Posterior vena cava (tissue), 2 donors: ENCODE results near the gene UBR2. TPM values are rescaled to one million over a fixed set of nuclear protein-coding genes. Genes with fewer than 3 reads are reported as not detected.
"Not testable (repeated sequence)": the region's sequence is repeated elsewhere in the genome, so short reads cannot be mapped to it uniquely, and the experiment has no call there.

Source experiments
- DNase-seq: peaks from one replicate; pipeline ENCODE4 v3.0.0-alpha.2; 2020; ENCODE audit warnings: low spot score
- intact Hi-C, 2 donors: fragments of 100-400 bp; cut with DNase I; formaldehyde crosslinking; loops; one replicate each; pipeline versions ENCODE4 v1.14.1 to v1.14.2; 2022 to 2023
- total RNA-seq, 2 donors: library from RNA; stranded (reverse); fragmentation: NEBNext Ultra II Directional; extraction: Animal tissue kit (Norgen Biotek cat#: 25700); gene quantifications; one replicate each; pipeline ENCODE4 v1.2.1, GENCODE V29; 2021
- donor health status: DM: yes; HTN: yes; CAD: no.
- donor health status: DM: yes; HTN: yes; CAD: no.

UBR2 gene
- total RNA-seq, 2 donors from 2014 or later, result 29.3 to 29.4 TPM

GRCh38 chr6:42604150-42604549, 40.3 kb downstream of the UBR2 start:
- no peak for DNase-seq
- intact Hi-C loops, result no loop called here

GRCh38 chr6:42604699-42605098, 40.9 kb downstream of the UBR2 start:
- DNase-seq, intact Hi-C loops: not testable (repeated sequence)

- intact Hi-C loops, result no loop called here
- no peak for DNase-seq
Observed at GRCh38 chr6:42610416-42610815, 46.6 kb downstream of the UBR2 start.

- intact Hi-C loops, result no loop called here
- DNase-seq, result no peak
Observed at GRCh38 chr6:42615518-42615917, 51.7 kb downstream of the UBR2 start.

- intact Hi-C loops, result no loop called here
- DNase-seq, result no peak
Observed at GRCh38 chr6:42616716-42617115, 52.9 kb downstream of the UBR2 start.

- intact Hi-C loops, result no loop called here
- no peak for DNase-seq
Observed at GRCh38 chr6:42618105-42618504, 54.3 kb downstream of the UBR2 start.

- intact Hi-C loops, result no loop called here
Observed at GRCh38 chr6:42618686-42619085, 54.9 kb downstream of the UBR2 start.

GRCh38 chr6:42619963-42620362, 56.1 kb downstream of the UBR2 start:
- DNase-seq, result no peak
- intact Hi-C loops, result no loop called here

More at GRCh38 chr6:42618686-42619085, 54.9 kb downstream of the UBR2 start:
- no peak for DNase-seq

GRCh38 chr6:42624601-42625000, 60.8 kb downstream of the UBR2 start:
- intact Hi-C loops, result no loop called here
- DNase-seq, result no peak

- intact Hi-C loops, result no loop called here
- DNase-seq, result no peak
Observed at GRCh38 chr6:42627044-42627443, 63.2 kb downstream of the UBR2 start.

- intact Hi-C loops, result no loop called here
- DNase-seq, result no peak
Observed at GRCh38 chr6:42627674-42628073, 63.8 kb downstream of the UBR2 start.

- intact Hi-C loops, result no loop called here
Observed at GRCh38 chr6:42628604-42629003, 64.8 kb downstream of the UBR2 start.

GRCh38 chr6:42629845-42630244, 66.0 kb downstream of the UBR2 start:
- DNase-seq, result no peak
- intact Hi-C loops, result no loop called here

More at GRCh38 chr6:42628604-42629003, 64.8 kb downstream of the UBR2 start:
- DNase-seq, result no peak

GRCh38 chr6:42637681-42638080, 73.9 kb downstream of the UBR2 start:
- no peak for DNase-seq
- intact Hi-C loops, result no loop called here

GRCh38 chr6:42642794-42643193, 79.0 kb downstream of the UBR2 start:
- intact Hi-C loops, result loop anchor here in 1 of 2 donors (5.0 kb wide), 1 partner anchor 1235 kb away; no protein-coding TSS in a partner anchor
- DNase-seq, result no peak

GRCh38 chr6:42644211-42644610, 80.4 kb downstream of the UBR2 start:
- DNase-seq, result no peak

GRCh38 chr6:42652024-42652746, 88.4 kb downstream of the UBR2 start:
- intact Hi-C loops, result loop anchor here in 1 of 2 donors (5.0 kb wide), 1 partner anchor 1105 kb away; no protein-coding TSS in a partner anchor
- DNase-seq, result no peak

More at GRCh38 chr6:42644211-42644610, 80.4 kb downstream of the UBR2 start:
- intact Hi-C loops, result loop anchor here in 1 of 2 donors (5.0 kb wide), 1 partner anchor 1233 kb away; no protein-coding TSS in a partner anchor

GRCh38 chr6:42653851-42654250, 90.0 kb downstream of the UBR2 start:
- DNase-seq, result no peak
- intact Hi-C loops, result loop anchor here in 1 of 2 donors (5.0 kb wide), 1 partner anchor 1103 kb away; no protein-coding TSS in a partner anchor

GRCh38 chr6:42659806-42660205, 96.0 kb downstream of the UBR2 start:
- no peak for DNase-seq
- intact Hi-C loops, result loop anchor here (2.0 to 10.0 kb wide), 4 partner anchors 65 to 217 kb away; partner anchors contain the start of genes PRPH2 (in 1 of the 2) and RPL7L1 (in 1 of the 2)

- intact Hi-C loops, result loop anchor here (2.0 to 10.0 kb wide), 3 partner anchors 63 to 215 kb away; partner anchors contain the start of gene PRPH2 (in 1 of the 2)
- DNase-seq, result peak; percentile 92
Observed at GRCh38 chr6:42661540-42662153, 97.8 kb downstream of the UBR2 start.
